Thyroid gland (tissue), 4 donors: ENCODE measurements around the gene METRNL.

Experiments
- CTCF ChIP-seq, 6 experiments: fragments of 200-600 bp in 3 of 6; fragments of 450-650 bp in 3 of 6; sonication (generic) in 3 of 6; IDR thresholded peaks; one replicate each; pipeline ENCODE4 v1.5.1; 2016 to 2019; ENCODE audit warnings: antibody characterized with exemption in 6 of 6, mild to moderate bottlenecking in 2 of 6, inconsistent platforms in 1 of 6, moderate library complexity in 1 of 6
- POLR2A ChIP-seq, 2 donors: fragments of 450-650 bp; IDR thresholded peaks; one replicate each; pipeline ENCODE4 v1.6.1; 2017; ENCODE audit warnings: antibody characterized with exemption in 2 of 2, mild to moderate bottlenecking in 2 of 2, moderate library complexity in 1 of 2

GRCh38 chr17:83070800-83071341, 8.5 kb upstream of the METRNL start:
- TF ChIP-seq POLR2A (IDR thresholded peaks at IDR 0.05) (no peak), CTCF (IDR thresholded peaks at IDR 0.05) (no peak)
